GM12864 (cell line): ENCODE data around the gene CCDC183.

Experiments
- DNase-seq: peaks from one replicate; pipeline ENCODE4 v3.0.0-alpha.2; 2011; ENCODE audit warnings: low read depth
- H3K4me3 ChIP-seq: 2 replicates; pipeline ENCODE4 v1.5.1; 2011; ENCODE audit warnings: mild to moderate bottlenecking, low read depth, low read length, control low read depth
- CTCF ChIP-seq: IDR thresholded peaks from 2 replicates; pipeline ENCODE4 v1.5.1; 2011; ENCODE audit warnings: low read depth, mild to moderate bottlenecking, moderate library complexity, low read length, control low read depth, inconsistent platforms; ENCODE audit errors: missing control alignments

CCDC183 gene

GRCh38 chr9:136844761-136845464 is 48.8 kb downstream of the CCDC183 start:
- H3K4me3 ChIP-seq = no peak overlapping the region
- DNase-seq = no peak
- TF ChIP-seq CTCF = no peak

GRCh38 chr9:136845465-136846260 is 49.5 kb downstream of the CCDC183 start:
- no peak overlapping the region for H3K4me3 ChIP-seq
- no peak for DNase-seq
- TF ChIP-seq CTCF = no peak

GRCh38 chr9:136846376-136847087 is 50.4 kb downstream of the CCDC183 start:
- no peak for DNase-seq

GRCh38 chr9:136847088-136847825 is 51.1 kb downstream of the CCDC183 start:
- no peak for DNase-seq
- TF ChIP-seq CTCF = no peak
- H3K4me3 ChIP-seq = peak overlapping the region; percentile 67

More at GRCh38 chr9:136846376-136847087, 50.4 kb downstream of the CCDC183 start:
- H3K4me3 ChIP-seq = no peak overlapping the region
- no peak for TF ChIP-seq CTCF

- DNase-seq = peak; percentile 29
- no peak for TF ChIP-seq CTCF
- peak overlapping the region; percentile 67 for H3K4me3 ChIP-seq
Measured at GRCh38 chr9:136847826-136848392, 51.8 kb downstream of the CCDC183 start.

- H3K4me3 ChIP-seq = peak overlapping the region; percentile 67
- no peak for DNase-seq
- no peak for TF ChIP-seq CTCF
Measured at GRCh38 chr9:136848393-136849037, 52.4 kb downstream of the CCDC183 start.
